HEK293 (cell line): ENCODE results near the gene ACKR3.

Experiments
- SALL2 ChIP-seq: fragments of 450-650 bp; formaldehyde crosslinking; IDR thresholded peaks from 2 replicates; pipeline ENCODE4 v1.5.0; 2017; ENCODE audit warnings: missing biosample characterization, mild to moderate bottlenecking, missing genetic modification characterization, borderline replicate concordance
- ZNF114 ChIP-seq: fragments of 450-650 bp; formaldehyde crosslinking; IDR thresholded peaks from 2 replicates; pipeline ENCODE4 v1.5.0; 2017; ENCODE audit warnings: missing biosample characterization, missing genetic modification characterization
- ZNF274 ChIP-seq, 2 experiments: fragments of 200-500 bp in 1 of 2; fragments of 450-650 bp in 1 of 2; sonication (Bioruptor generic) in 1 of 2; formaldehyde crosslinking in 1 of 2; IDR thresholded peaks; 2 replicates each; pipeline versions ENCODE4 v1.5.1 to v1.6.1; 2014 to 2016; ENCODE audit warnings: borderline replicate concordance in 1 of 2, inconsistent platforms in 1 of 2, low read length in 1 of 2, missing biosample characterization in 1 of 2, missing genetic modification characterization in 1 of 2
- TF ChIP-seq, protein P1 (sequence below): fragments of 450-650 bp; formaldehyde crosslinking; IDR thresholded peaks from 2 replicates; pipeline ENCODE4 v1.5.1; 2016; ENCODE audit warnings: missing biosample characterization, missing genetic modification characterization

DNA sequence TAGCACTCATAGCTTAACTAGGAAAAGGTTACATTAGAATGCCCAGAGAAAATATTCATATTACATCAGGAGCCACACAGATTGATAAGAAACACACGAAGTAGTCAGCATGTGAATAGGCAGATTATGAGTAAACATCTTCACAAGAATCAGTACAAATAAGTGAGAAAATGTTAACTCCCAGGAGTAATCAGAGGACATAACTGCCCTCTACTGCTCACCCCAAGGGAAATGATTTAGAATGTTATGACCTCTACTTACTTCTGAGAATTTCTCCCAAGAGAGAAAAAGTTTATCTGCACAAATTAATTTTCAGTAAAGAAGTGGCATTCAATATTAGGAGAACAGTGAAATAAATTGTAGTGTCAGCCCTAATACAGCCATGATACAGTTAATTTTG lies 39.1 kb upstream of the ACKR3 start:
- TF ChIP-seq ZNF274 (IDR thresholded peaks at IDR 0.05; ENCODE audit: low read length) = no peak
- TF ChIP-seq ZNF274 (tag by site-specific recombination; IDR thresholded peaks at IDR 0.05; ENCODE audit: borderline replicate concordance) = no peak
- TF ChIP-seq, protein P1, sequence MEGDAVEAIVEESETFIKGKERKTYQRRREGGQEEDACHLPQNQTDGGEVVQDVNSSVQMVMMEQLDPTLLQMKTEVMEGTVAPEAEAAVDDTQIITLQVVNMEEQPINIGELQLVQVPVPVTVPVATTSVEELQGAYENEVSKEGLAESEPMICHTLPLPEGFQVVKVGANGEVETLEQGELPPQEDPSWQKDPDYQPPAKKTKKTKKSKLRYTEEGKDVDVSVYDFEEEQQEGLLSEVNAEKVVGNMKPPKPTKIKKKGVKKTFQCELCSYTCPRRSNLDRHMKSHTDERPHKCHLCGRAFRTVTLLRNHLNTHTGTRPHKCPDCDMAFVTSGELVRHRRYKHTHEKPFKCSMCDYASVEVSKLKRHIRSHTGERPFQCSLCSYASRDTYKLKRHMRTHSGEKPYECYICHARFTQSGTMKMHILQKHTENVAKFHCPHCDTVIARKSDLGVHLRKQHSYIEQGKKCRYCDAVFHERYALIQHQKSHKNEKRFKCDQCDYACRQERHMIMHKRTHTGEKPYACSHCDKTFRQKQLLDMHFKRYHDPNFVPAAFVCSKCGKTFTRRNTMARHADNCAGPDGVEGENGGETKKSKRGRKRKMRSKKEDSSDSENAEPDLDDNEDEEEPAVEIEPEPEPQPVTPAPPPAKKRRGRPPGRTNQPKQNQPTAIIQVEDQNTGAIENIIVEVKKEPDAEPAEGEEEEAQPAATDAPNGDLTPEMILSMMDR (tag by site-specific recombination) = no peak
- no peak for TF ChIP-seq SALL2
- TF ChIP-seq ZNF114 (tag by site-specific recombination) = no peak
